NCI-H526 treated with DMSO at 0.1 percent for 48 hours (cell line): ENCODE results near the gene PAPPA.

Source experiments
- DNase-seq: peaks from one replicate; lab custom pipeline; 2025; lab: John Stamatoyannopoulos, UW

Gene PAPPA

GRCh38 chr9:116383936-116384335 is 230.3 kb downstream of the PAPPA start:
- no peak for DNase-seq

GRCh38 chr9:116387934-116388698 is 234.5 kb downstream of the PAPPA start:
- DNase-seq = no peak

DNA sequence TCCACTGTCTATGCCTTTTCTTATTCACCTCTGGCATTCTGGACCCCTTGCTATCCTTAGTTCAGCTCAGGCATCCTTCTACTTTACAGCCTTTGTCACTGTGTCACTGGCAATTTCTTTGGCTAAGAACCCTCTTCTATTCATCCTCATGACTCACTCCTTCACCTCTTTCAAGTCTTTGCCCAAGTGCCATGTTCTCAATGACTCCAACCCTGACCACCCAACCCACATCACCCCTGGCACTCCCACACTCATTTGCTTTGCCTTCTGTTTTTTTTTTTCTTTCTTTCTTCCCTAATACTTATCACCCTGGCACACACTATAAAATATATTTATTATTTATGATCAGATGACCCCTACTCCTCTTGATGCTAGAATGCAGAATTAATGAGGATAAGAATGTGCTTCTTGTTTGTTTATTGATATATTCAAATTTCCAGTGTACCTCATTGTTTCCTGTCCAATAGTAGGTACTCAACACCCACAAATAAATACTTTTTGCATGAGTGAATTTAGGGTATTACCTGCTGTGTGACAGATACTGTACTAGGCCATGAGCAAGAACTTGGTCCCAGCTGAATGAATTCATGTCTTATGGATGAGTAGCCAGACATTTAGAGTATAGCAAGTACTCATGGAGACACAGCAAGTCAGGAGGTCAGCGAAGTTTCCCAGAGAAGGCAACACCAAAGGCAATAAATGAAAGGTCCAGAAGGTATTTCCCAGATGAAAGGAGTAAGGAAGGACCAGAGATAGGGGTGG is 236.1 kb downstream of the PAPPA start:
- DNase-seq = no peak

DNA sequence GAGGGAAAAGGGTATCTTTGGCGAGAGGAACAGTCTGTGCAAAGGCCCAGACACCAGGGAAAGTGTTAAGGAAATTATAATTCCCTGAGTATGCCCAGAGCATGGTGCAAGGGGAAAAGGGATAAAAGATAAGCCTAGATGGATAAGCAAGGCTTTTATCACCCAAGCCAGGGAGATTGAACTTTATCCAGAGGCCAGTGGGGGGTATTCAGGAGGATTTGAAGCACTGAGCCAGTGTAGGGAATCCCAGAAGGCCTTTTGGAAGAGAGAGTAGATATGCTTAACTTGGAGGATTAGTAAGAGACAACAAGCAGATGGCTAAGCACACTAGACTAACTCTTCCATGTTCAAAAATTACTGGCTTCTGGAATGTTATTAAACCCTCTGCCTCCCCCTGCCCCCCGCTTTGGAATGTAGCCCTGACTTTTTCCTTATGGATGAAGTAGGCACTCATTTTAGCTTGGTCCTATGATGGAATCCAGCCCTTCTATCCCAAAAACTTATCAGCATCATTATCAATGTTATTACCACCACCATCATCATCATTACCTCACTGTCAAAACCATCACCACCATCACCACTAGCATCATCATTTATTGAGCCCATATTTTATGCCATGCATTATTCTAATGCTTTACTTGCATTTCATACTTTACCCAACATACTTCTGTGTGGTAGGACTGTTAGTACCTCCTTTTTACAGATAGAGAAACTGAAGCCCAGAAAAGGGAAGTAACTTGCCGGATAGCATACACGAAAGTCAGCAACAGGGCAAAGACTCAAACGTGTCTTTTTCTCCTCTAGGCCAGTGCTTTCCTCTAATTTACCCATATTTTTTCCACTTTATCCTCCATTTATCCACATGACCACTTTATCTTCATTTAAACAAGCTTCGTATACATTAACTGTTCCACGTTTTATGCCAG is 237.0 kb downstream of the PAPPA start:
- DNase-seq = no peak

DNA sequence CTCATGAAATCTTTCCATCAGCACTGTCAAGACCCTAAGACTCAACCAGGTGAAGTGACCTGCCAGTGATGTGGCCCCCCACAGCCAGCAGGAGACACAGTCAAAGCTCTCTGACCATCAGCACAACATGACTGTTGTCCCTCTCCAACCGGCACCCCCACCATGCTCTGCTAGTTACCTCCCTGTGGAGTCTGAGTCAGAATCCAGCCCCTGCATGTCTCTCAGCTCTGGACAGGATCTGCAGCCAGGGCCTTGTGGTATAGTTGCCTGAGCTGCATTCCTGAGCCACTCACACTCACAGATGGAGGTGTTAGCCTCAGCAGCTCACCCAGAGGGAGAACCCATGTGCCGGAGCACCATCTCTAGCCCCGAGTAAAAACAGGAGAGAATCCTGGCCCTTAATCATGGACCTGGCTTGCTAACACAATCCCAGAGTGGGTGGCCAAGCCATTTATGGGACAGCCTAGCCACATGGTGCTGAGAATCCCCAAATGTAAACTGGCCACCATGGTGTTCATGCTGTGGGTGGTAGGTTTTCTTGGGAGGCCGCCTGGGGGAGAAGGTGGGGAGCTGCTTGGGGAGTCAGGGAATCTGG is 237.8 kb downstream of the PAPPA start:
- no peak for DNase-seq

DNA sequence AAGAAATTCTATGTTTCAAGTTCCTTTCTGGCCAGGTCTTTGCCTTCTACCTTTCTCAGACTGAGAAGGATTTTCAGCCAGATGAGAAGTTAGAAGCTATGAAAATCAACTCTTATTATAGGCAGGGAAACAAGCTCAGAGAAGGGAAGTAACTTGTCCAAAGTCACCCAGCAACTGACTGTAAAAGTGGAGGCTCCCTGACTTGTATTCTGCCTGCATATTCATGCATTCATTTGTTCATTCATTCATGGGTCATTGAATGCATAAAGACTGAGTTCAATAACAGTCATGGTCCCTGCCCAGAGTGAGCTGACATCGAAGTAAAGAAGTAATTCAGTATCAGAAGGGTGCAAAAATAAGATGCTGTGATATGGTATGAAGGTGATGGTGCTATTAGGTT is 239.6 kb downstream of the PAPPA start:
- DNase-seq = no peak

DNA sequence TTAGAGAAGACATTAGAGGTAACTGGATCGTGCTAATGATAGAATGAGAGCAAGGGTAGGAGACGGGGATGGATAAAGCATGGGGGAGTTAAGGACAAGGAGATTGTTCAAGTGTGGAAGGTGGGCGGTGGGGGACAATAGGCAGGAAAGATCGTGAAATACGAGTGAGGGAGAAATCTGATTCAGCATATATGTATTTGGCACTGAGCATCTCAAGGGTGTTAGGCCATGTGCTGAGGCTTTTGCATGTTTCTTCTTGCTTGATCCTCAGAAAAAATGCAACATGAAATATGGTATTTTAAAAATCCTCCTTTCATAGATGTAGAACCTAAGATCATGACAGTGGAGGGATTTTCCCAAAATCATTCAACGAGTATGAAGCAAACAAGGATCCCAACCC is 240.5 kb downstream of the PAPPA start:
- DNase-seq = no peak

DNA sequence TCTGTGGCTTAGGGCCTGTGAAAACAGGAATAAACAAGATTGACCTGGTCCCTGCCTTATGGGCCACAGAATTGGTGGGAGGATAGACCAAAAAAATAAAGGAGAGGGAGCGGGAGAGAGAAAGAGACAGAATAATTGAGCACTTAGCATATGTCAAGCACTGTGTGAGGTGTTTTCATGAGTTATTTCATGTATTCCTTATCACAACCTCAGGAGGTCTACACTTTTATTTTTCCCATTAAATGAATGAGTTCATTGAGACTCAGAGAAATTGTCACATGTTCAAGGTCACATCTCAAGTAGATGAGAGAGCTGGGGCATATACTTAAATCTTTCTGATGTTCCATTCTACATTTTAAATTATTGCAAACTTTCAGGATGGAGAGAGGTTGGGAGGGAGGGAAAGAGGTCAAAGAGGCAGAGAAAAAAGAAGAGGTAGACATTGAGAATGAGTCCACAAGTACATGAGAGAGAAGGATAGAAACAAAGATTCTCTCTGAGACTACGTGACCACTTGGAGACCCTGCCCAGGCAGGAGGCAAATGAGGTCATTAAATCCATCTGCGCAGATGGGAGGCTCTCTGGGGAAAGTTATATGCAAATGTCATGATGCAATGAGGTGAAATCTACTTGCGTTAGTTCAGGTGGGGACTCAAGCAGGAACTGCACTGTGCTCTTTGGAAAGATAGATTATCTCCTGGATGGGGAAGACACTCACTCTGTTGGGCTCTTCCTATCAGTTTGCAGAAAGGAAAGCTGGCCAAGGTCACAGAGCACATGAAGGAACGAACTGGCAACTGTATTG is 241.5 kb downstream of the PAPPA start:
- peak; percentile 67 for DNase-seq

DNA sequence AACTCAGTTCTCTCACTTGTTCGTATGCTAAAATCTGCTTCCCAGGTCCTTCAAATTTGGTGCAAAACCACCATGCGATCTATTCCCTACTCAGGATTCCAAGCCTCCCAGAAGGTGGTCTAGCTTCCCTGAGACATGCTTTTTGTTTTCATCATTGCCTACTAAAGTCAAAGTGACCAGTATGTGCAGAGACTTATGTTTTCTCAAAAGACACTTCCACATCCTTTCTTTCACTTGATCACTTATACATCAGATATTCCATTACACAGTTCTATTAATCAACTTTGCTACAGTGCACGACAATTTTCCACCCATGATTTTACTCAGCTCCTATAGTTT is 242.1 kb downstream of the PAPPA start:
- no peak for DNase-seq

DNA sequence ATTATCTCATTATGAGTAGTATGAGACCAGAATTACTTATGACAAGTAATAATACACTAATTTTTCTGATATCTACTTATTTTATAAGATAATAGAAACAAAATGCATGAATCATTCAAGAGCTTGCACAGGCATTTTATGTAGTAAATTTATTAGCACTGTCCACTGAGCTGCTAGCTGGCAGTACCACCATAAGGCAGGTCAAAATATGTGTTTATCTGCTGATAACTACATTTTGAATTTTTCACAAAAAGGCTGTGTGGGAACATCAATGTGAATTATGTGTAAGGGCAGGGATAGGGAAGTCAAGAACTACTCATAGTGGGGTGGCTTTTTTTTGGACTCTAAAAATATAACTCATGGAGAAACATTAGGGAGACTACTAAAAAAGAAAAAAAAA is 249.6 kb downstream of the PAPPA start:
- DNase-seq = no peak

DNA sequence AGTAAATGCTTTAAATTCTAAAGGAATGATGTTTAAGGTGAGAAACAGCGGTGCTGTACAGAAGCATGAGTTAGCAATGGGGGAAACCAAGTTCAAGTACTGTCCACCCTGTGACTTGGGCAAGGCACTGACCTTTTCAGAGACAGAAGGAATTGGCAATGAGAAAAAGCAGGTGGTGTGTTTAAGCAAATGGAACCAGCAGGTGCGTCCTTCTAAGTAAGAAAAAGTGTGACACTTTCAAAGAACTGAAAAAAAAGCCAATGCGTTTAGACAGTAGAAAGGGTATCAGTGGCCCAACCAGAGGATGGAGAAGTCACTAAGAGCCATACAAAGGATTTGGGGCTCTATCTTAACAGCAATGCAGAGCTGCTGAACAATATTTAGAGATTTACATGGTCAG is 250.6 kb downstream of the PAPPA start:
- no peak for DNase-seq

DNA sequence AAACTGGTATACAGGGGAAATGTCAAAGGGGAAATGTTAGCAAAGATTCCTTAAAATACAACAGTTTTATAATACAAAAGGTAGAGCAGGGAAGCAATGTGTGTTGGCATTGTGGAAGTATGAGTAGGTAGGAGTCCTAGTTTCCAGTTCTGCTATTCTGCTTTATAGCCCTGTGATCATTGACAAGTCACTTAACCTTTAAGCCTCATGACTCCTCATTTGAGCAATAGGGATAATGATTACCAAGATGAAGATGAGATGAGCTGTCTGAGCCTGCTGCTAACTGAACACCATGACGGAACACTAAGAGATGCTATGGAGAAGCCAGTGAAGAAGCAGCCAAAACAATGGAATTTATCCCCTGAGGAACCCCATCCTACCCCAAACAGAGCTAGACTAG is 251.7 kb downstream of the PAPPA start:
- no peak for DNase-seq

GRCh38 chr9:116406469-116406868 is 252.9 kb downstream of the PAPPA start:
- DNase-seq = no peak

DNA sequence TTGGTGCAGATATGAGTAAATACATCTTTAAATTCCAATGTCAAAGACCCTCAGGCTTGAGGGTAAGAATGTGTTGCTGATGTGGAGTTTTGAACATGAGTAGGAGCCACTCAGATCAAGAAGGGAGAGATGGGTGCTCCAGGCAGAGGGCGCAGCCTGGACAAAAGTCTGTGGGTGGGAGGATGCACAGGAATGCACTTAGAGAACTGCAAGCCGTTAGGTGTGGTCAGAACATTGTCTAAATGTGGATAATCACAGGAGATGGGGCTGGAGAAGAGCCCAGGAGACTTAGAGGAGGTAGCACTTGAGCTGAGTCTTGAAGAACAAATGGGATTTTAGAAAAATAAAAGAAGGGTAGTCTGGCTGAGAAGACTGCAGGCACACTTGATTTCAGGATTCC is 255.5 kb downstream of the PAPPA start:
- DNase-seq = no peak

DNA sequence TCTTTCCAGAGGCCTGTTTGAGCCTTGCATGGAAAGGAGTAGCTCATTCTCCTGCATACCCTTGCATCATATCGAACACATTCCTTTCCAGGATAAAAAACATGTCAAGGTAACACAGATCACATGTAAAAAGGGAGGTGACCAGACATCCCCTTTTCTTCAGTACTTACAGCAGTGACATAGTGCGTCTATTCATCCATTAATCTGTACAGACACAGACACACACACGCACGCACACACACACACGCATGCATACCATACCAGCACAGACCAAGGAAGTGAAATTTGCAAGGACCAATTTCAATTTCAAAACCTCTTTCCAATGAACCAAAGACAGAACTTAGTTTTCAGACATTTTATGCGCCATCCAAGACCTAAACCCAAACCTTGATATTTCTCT is 256.0 kb downstream of the PAPPA start:
- DNase-seq = no peak

GRCh38 chr9:116411506-116411905 is 257.9 kb downstream of the PAPPA start:
- no peak for DNase-seq

GRCh38 chr9:116414374-116414773 is 260.8 kb downstream of the PAPPA start:
- no peak for DNase-seq

DNA sequence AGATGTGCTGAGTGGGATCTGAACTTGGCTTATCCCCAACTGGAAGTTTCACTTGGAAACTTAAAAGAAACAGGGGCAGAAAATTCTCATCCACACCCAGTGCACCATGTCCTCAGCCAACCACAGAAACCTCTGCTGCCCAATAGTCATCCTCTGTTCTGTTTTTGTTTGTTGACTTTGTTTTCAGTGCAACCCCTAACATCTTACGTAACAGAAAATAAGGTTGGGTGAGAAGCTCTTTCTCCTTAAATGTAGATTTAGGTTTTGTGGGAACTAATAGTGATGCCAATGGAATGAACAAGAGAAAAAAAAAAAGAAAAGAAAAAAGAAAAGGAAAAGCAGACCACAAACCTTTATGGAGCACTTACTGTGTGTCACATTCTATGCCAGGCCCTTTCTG is 262.8 kb downstream of the PAPPA start:
- no peak for DNase-seq

- DNase-seq = no peak
Observed at GRCh38 chr9:116417464-116417863, 263.9 kb downstream of the PAPPA start.

- DNase-seq = no peak
Observed at GRCh38 chr9:116419181-116419580, 265.6 kb downstream of the PAPPA start.

- peak; percentile 11 for DNase-seq
Observed at GRCh38 chr9:116420993-116421538, 267.5 kb downstream of the PAPPA start.
